Measurements from ENCODE around the gene FFAR3.

GRCh38 chr19:35404879-35405622 is 46.8 kb downstream of the FFAR3 start:
- no peak for TF ChIP-seq CTCF (IDR thresholded peaks at IDR 0.05)
- no peak for TF ChIP-seq CEBPB (IDR thresholded peaks at IDR 0.05)
- no peak for TF ChIP-seq CBX8 (IDR thresholded peaks at IDR 0.05)
- TF ChIP-seq MYC (IDR thresholded peaks at IDR 0.05; ENCODE audit: borderline replicate concordance, low read length), result no peak
- no peak for TF ChIP-seq ESRRA (IDR thresholded peaks at IDR 0.05; ENCODE audit: borderline replicate concordance, low read length)
- TF ChIP-seq RFX5 (IDR thresholded peaks at IDR 0.05), result no peak
- no peak for TF ChIP-seq POLR2A (IDR thresholded peaks at IDR 0.05; ENCODE audit: low read length)
- no peak for TF ChIP-seq MAFK (IDR thresholded peaks at IDR 0.05; ENCODE audit: partially characterized antibody)
- no peak for TF ChIP-seq HDAC2 (IDR thresholded peaks at IDR 0.05)
- no peak for TF ChIP-seq CBX2 (IDR thresholded peaks at IDR 0.05; ENCODE audit: borderline replicate concordance, low read depth)
- no peak for TF ChIP-seq HOXA7 (CRISPR knock-in tag; IDR thresholded peaks at IDR 0.05)
- TF ChIP-seq REST (IDR thresholded peaks at IDR 0.05), result no peak
- TF ChIP-seq TP53 (CRISPR knock-in tag; IDR thresholded peaks at IDR 0.05), result no peak
- TF ChIP-seq USF2 (IDR thresholded peaks at IDR 0.05), result no peak

Data from A549 (cell line).